ENCODE results near the gene JUN. TPM values are rescaled to one million over a fixed set of nuclear protein-coding genes. Genes with fewer than 3 reads are reported as not detected.

Gene JUN
- total and polyA plus RNA-seq, 7 donors, result 42.8 to 233 (median 132) TPM

DNA sequence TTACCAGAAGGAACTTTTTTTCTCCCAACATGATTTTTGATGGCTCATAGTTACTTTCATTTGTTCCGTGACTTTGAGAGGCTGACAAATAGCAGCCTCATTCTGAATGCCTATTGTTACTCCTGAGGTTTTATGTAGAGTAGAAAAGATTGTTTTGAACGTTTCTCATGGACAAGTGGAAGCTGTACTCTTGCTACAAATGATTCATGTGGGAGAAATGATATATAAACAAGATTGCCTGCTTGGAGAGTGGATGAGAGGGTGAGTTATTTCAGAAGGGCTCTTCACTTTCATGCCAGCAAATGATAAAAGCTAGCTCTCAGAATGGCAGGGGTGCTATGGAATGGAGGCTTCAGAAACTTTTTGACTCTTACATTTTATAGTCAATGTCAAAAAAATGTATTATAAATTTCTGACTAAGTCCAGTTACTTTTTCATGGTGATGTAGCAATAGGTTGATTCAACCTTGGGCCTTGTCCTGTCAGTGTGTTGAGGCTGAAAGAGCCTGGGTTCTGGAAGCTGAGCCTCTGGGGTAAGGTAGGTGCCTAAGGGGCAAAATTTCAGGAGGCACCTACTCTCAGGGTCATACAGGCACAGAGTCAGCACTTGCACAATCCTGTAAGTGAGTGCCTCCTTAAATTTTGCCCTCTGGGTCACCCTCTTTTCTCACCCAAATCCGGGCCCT lies 19.4 kb downstream of the JUN start:
- intact Hi-C loops (cut with DNase I), result no loop called here
- no peak for TF ChIP-seq POLR2A (IDR thresholded peaks at IDR 0.05)
- TF ChIP-seq EP300 (IDR thresholded peaks at IDR 0.05), result no peak
- peak in 2 of 4 donors; percentile 43 to 49 for TF ChIP-seq POLR2AphosphoS5 (IDR thresholded peaks at IDR 0.05)
- TF ChIP-seq, protein P1, sequence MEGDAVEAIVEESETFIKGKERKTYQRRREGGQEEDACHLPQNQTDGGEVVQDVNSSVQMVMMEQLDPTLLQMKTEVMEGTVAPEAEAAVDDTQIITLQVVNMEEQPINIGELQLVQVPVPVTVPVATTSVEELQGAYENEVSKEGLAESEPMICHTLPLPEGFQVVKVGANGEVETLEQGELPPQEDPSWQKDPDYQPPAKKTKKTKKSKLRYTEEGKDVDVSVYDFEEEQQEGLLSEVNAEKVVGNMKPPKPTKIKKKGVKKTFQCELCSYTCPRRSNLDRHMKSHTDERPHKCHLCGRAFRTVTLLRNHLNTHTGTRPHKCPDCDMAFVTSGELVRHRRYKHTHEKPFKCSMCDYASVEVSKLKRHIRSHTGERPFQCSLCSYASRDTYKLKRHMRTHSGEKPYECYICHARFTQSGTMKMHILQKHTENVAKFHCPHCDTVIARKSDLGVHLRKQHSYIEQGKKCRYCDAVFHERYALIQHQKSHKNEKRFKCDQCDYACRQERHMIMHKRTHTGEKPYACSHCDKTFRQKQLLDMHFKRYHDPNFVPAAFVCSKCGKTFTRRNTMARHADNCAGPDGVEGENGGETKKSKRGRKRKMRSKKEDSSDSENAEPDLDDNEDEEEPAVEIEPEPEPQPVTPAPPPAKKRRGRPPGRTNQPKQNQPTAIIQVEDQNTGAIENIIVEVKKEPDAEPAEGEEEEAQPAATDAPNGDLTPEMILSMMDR (IDR thresholded peaks at IDR 0.05), result no peak
- DNase-seq, result no peak
- H3K27me3 ChIP-seq, result no peaks in the 10 kb centered on the region
- WGBS, 2 donors, result 48 to 52% methylated on average over 3 of the region's 3 CpGs
- peak overlapping the region; percentile 15 to 67 (median 55) for H3K27ac ChIP-seq
- H3K36me3 ChIP-seq, result no peaks in the 10 kb centered on the region
- H3K9me3 ChIP-seq, result no peaks in the 10 kb centered on the region
- H3K4me3 ChIP-seq, result no peak overlapping the region
- H3K4me1 ChIP-seq, result peaks cover 0 to 29% (median 20%) of the 10 kb centered on the region in 4 donors

DNA sequence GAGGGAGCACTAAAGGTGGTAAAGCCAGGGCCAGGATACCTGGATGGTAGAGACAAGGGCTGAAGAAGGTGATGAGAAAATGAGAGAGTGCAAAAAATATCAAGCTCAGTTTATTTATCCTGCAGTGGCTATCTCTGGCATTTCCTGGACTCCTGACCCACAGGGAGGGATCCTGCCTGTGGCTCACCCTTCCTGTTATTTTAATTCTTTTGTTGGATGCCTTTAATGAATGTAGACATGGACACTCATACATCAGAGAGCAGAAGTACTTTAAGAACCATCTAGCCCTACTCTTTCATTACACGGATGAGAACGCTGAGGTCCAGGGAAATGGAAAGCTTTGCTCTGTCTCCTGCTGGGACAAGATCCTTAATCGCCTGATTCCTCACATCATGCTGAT lies 20.6 kb downstream of the JUN start:
- Histone ChIP-seq H3K27ac (no peak overlapping the region), H3K27me3 (no peaks in the 10 kb centered on the region), H3K4me3 (no peak overlapping the region), H3K36me3 (no peaks in the 10 kb centered on the region), H3K9me3 (no peaks in the 10 kb centered on the region), H3K4me1 (peaks cover 0 to 24% (median 17%) of the 10 kb centered on the region in 4 donors)
- intact Hi-C loops (cut with DNase I), result no loop called here
- no peak for DNase-seq
- WGBS, 2 donors, result 86 to 88% methylated on average over 3 of the region's 3 CpGs
- TF ChIP-seq, protein P1 (IDR thresholded peaks at IDR 0.05), result no peak
- TF ChIP-seq EP300 (IDR thresholded peaks at IDR 0.05) (no peak), POLR2AphosphoS5 (IDR thresholded peaks at IDR 0.05) (no peak), POLR2A (IDR thresholded peaks at IDR 0.05) (no peak)

DNA sequence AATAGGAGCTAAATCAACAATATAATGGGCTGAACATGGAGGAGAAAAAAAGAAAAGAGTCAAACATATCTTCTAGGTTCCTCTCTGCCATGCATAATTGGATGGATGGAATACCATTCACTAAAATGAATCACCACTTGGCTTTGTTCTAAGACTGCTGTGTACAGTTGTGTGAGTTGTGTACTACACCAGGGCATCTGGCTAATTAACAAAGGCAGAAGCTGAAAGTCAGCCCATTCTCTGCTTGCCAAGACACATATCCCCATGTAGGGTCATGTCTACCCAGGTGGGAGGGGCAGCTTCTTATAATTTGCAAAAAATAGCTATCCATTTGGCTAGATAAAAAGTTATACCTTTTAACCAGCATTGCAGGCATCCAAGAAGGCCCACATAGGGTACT lies 21.0 kb downstream of the JUN start:
- intact Hi-C loops (cut with DNase I), result no loop called here
- Histone ChIP-seq H3K9me3 (no peaks in the 10 kb centered on the region), H3K4me1 (peaks cover 0 to 24% (median 17%) of the 10 kb centered on the region in 4 donors), H3K4me3 (no peak overlapping the region), H3K27me3 (no peaks in the 10 kb centered on the region), H3K27ac (no peak overlapping the region), H3K36me3 (no peaks in the 10 kb centered on the region)
- TF ChIP-seq POLR2A (IDR thresholded peaks at IDR 0.05) (no peak), POLR2AphosphoS5 (IDR thresholded peaks at IDR 0.05) (no peak), EP300 (IDR thresholded peaks at IDR 0.05) (no peak)
- TF ChIP-seq, protein P1 (IDR thresholded peaks at IDR 0.05), result no peak
- DNase-seq, result no peak

DNA sequence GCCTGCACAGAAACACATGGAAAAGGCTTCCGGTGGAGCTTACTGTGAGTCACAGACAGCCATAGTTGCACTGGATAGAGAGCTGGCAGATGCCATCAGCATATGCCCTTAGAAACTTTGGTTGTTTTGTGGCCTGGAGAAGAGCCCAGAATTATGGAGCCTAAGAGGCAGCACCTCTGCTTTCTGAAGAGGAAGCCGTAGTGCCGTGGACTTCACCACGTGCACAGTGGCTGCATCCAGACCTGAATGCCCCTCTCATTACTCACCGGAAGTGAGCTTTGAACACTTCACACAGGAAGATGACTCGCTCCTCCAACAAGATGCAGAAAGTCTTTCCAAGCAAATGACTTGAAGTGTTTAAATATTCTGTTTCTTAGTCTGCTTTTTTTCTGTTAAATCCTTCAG lies 28.4 kb downstream of the JUN start:
- Histone ChIP-seq H3K27ac (peak overlapping the region; percentile 70 to 83 (median 76)), H3K4me3 (no peak overlapping the region), H3K4me1 (peaks cover 0 to 19% (median 17%) of the 10 kb centered on the region in 4 donors), H3K27me3 (no peaks in the 10 kb centered on the region), H3K36me3 (no peaks in the 10 kb centered on the region), H3K9me3 (no peaks in the 10 kb centered on the region)
- peak; percentile 90 for DNase-seq
- 23 to 37% methylated on average over 6 of the region's 6 CpGs for WGBS, 2 donors
- TF ChIP-seq EP300 (IDR thresholded peaks at IDR 0.05) (peak in 1 of 4 donors; percentile 83), POLR2A (IDR thresholded peaks at IDR 0.05) (no peak), POLR2AphosphoS5 (IDR thresholded peaks at IDR 0.05) (peak; percentile 46 to 89 (median 64))
- TF ChIP-seq, protein P1 (IDR thresholded peaks at IDR 0.05), result no peak
- intact Hi-C loops (cut with DNase I), result no loop called here
